ENCODE results near the gene SERPINI1. TPM values are rescaled to one million over a fixed set of nuclear protein-coding genes. Genes with fewer than 3 reads are reported as not detected.

SERPINI1 gene
- total and polyA plus RNA-seq, 9 of the 15 experiments (the other 6 are each of a cell fraction or from before 2014, with no cell fraction given), result 1.6 to 9.9 (median 3.5) TPM

DNA sequence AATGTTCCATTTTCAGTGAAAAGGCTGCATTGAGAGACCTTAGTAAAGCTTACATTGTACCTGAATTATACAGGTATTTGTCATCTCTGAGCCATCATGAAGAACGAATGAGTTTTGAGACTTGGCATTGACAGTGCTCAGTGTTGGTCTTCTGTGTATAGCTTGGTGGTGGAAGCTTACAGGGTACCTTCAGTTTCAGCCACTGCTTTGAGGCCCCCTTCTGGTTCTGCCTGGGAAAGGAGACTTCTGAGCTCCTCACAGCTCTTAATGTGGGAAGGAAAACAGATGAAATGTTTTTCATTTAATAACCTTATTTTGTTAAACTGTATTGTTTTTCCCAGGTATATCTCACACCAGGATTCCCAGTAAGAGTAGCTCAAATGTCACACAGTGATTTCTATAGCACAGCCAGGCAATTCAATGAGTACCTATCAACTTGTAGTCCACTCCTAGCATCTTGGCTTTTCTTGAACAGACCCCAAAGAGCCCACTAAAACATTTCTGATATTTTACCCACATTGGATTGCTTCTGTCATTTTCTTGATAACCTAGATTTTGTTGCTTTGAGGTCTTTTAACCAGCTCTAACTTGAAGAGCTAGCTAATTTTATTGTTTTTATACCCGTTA, 5.6 kb downstream of the SERPINI1 start (continued):
- TF ChIP-seq, protein P1, sequence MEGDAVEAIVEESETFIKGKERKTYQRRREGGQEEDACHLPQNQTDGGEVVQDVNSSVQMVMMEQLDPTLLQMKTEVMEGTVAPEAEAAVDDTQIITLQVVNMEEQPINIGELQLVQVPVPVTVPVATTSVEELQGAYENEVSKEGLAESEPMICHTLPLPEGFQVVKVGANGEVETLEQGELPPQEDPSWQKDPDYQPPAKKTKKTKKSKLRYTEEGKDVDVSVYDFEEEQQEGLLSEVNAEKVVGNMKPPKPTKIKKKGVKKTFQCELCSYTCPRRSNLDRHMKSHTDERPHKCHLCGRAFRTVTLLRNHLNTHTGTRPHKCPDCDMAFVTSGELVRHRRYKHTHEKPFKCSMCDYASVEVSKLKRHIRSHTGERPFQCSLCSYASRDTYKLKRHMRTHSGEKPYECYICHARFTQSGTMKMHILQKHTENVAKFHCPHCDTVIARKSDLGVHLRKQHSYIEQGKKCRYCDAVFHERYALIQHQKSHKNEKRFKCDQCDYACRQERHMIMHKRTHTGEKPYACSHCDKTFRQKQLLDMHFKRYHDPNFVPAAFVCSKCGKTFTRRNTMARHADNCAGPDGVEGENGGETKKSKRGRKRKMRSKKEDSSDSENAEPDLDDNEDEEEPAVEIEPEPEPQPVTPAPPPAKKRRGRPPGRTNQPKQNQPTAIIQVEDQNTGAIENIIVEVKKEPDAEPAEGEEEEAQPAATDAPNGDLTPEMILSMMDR (IDR thresholded peaks at IDR 0.05 in 2 of 3, conservative IDR thresholded peaks at IDR 0.05 in 1 of 3; ENCODE audit: insufficient read depth in 2 of 3, low read depth in 1 of 3, low read length in 3 of 3), result peak; percentile 53 to 67 (median 62)
- TF ChIP-seq RAD21 (CRISPR knock-in tag; conservative IDR thresholded peaks at IDR 0.05 in 1 of 2, IDR thresholded peaks at IDR 0.05 in 1 of 2) (peak; percentile 43 to 76; a peak in 3 of 4 replicates), POLR2H (tag; IDR thresholded peaks at IDR 0.05; ENCODE audit: low read depth) (no peak), JUND (IDR thresholded peaks at IDR 0.05; ENCODE audit: borderline replicate concordance, low read depth, low read length) (0 out of 2 replicates have a peak, but pooled peaks have one; percentile 4), JUND (tag; IDR thresholded peaks at IDR 0.05; ENCODE audit: borderline replicate concordance, low read depth, low read length) (no peak)

DNA sequence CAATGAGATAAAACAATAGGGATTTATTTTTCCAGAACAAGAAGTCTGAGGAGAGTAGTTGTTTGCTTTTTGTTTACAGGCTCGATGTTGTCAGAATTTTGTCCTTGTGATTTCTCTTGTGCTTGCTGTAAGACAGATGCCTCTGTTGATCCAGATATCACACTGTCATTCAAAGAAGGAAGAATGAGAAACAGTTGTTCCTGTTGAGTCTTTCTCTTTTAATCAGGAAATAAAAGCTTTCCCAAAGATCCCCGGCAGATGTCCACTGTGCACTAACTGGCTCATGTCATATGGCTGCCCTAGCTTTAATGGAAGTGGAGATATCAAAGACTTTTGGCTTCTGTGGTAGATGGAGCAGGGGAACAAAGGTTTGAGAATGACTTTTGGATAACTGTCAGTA, 6.8 kb downstream of the SERPINI1 start:
- intact Hi-C loops (cut with micrococcal nuclease) (loop anchor here (10.0 kb wide), 1 partner anchor 138 kb away; no protein-coding TSS in a partner anchor), in situ Hi-C loops (cut with MboI) (no loop called here)
- Histone ChIP-seq H3K9me3 (replicated peaks; ENCODE audit: control insufficient read depth, insufficient read depth, low read depth, low read length) (no peaks in the 10 kb centered on the region), H3K79me2 (ENCODE audit: control insufficient read depth, insufficient read depth, low read length) (peaks cover 36% of the 10 kb centered on the region), H3K36me3 (ENCODE audit: control insufficient read depth, insufficient read depth, low read length) (peaks cover 3% of the 10 kb centered on the region; the same call in 1 of the 3 replicates), H3K4me3 (no peak overlapping the region), H3K27ac (ENCODE audit: extremely low read depth, low read depth, low read length) (no peak overlapping the region), H4K20me1 (replicated peaks; ENCODE audit: control insufficient read depth, insufficient read depth, low read length) (no peaks in the 10 kb centered on the region), H3K4me1 (replicated peaks in 1 of 2; ENCODE audit: control insufficient read depth in 2 of 2, insufficient read depth in 2 of 2, low read length in 2 of 2) (peaks cover 3 to 16% of the 10 kb centered on the region in 2 experiments; a peak in 3 of 5 replicates), H3K9me1 (ENCODE audit: control insufficient read depth, insufficient read depth, low read length) (no peaks in the 10 kb centered on the region), H3K27me3 (ENCODE audit: control insufficient read depth in 2 of 2, insufficient read depth in 2 of 2, low read length in 2 of 2) (no peaks in the 10 kb centered on the region), H3K9ac (ENCODE audit: insufficient read depth in 1 of 2, low read depth in 2 of 2, low read length in 2 of 2) (no peak overlapping the region), H2AFZ (ENCODE audit: low read depth, low read length) (no peak overlapping the region), H3K4me2 (ENCODE audit: insufficient read depth, low read length) (no peak overlapping the region)
- no peak for ATAC-seq
- ChIA-PET CTCF (ENCODE audit: low intra/inter-chr PET ratio) (no interaction called here), POLR2A (interaction anchor here (1.3 kb wide), 1 partner anchor 24 kb away, joined by 4 read pairs; no protein-coding TSS in a partner anchor)
- 58% methylated on average over 2 of the region's 2 CpGs for WGBS (ENCODE audit: insufficient coverage, low coverage, missing lambda C conversion rate)
- DNase-seq (ENCODE audit: extremely low read depth in 1 of 4, low spot score in 3 of 4), result no peak
- no TSS peak for BruUV-seq (replicated peaks)
- FAIRE-seq, result no peak
- TF ChIP-seq, protein P2, sequence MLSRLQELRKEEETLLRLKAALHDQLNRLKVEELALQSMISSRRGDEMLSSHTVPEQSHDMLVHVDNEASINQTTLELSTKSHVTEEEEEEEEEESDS (CRISPR knock-in tag; IDR thresholded peaks at IDR 0.05), result no peak
- no peak for TF ChIP-seq TAL1 (IDR thresholded peaks at IDR 0.05)
- TF ChIP-seq POLR2G (IDR thresholded peaks at IDR 0.05; ENCODE audit: low read depth, low read length), result no peak
- TF ChIP-seq C11orf30 (IDR thresholded peaks at IDR 0.05; ENCODE audit: low read depth), result no peak
- no peak for TF ChIP-seq SP1 (CRISPR knock-in tag; IDR thresholded peaks at IDR 0.05)

Measured in K562 (cell line).